ENCODE results near the gene CCDC73.

Gene CCDC73

GRCh38 chr11:32569313-32569881, 225.1 kb downstream of the CCDC73 start:
- TF ChIP-seq, protein P1, sequence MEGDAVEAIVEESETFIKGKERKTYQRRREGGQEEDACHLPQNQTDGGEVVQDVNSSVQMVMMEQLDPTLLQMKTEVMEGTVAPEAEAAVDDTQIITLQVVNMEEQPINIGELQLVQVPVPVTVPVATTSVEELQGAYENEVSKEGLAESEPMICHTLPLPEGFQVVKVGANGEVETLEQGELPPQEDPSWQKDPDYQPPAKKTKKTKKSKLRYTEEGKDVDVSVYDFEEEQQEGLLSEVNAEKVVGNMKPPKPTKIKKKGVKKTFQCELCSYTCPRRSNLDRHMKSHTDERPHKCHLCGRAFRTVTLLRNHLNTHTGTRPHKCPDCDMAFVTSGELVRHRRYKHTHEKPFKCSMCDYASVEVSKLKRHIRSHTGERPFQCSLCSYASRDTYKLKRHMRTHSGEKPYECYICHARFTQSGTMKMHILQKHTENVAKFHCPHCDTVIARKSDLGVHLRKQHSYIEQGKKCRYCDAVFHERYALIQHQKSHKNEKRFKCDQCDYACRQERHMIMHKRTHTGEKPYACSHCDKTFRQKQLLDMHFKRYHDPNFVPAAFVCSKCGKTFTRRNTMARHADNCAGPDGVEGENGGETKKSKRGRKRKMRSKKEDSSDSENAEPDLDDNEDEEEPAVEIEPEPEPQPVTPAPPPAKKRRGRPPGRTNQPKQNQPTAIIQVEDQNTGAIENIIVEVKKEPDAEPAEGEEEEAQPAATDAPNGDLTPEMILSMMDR (IDR thresholded peaks at IDR 0.05; ENCODE audit: low read depth, low read length, missing control alignments): no peak
- no peak overlapping the region for H3K4me3 ChIP-seq (ENCODE audit: low read depth, low read length)
- no peak for DNase-seq
- H3K36me3 ChIP-seq (replicated peaks): no peaks in the 10 kb centered on the region
- in situ Hi-C loops (cut with HindIII; ENCODE audit: low pct_ligation_motif_present, low sequenced_read_pairs): no loop called here
- H3K27me3 ChIP-seq (replicated peaks): no peaks in the 10 kb centered on the region
- H3K27ac ChIP-seq: no peak overlapping the region

DNA sequence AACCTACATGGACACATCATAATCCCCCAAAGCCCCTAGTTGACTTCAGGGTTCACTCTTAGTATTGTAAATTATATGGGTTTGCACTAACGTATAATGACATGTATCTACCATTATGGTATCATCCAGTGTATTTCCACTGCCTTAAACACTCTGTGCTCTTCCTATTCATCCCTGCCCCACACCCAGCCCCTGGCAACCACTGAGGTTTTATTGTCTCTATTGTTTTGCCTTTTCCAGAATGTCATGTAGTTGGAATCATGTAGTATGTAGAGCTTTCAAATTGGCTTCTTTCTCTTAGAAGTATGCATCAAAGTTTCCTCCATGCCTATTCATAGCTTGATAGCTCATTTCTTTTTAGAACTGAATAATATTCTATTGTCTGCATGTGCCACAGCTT, 227.3 kb downstream of the CCDC73 start:
- Histone ChIP-seq H3K27me3 (replicated peaks) (no peaks in the 10 kb centered on the region), H3K27ac (no peak overlapping the region), H3K4me3 (ENCODE audit: low read depth, low read length) (no peak overlapping the region), H3K36me3 (replicated peaks) (no peaks in the 10 kb centered on the region)
- TF ChIP-seq, protein P1 (IDR thresholded peaks at IDR 0.05; ENCODE audit: low read depth, low read length, missing control alignments): no peak
- no peak for DNase-seq
- in situ Hi-C loops (cut with HindIII; ENCODE audit: low pct_ligation_motif_present, low sequenced_read_pairs): no loop called here

- H3K27me3 ChIP-seq (replicated peaks): no peaks in the 10 kb centered on the region
- in situ Hi-C loops (cut with HindIII; ENCODE audit: low pct_ligation_motif_present, low sequenced_read_pairs): no loop called here
- H3K36me3 ChIP-seq (replicated peaks): no peaks in the 10 kb centered on the region
- no peak overlapping the region for H3K4me3 ChIP-seq (ENCODE audit: low read depth, low read length)
- DNase-seq: no peak
- TF ChIP-seq, protein P1 (IDR thresholded peaks at IDR 0.05; ENCODE audit: low read depth, low read length, missing control alignments): no peak
- H3K27ac ChIP-seq: no peak overlapping the region
These were observed 227.9 kb downstream of the CCDC73 start for GRCh38 chr11:32566517-32566916.

DNA sequence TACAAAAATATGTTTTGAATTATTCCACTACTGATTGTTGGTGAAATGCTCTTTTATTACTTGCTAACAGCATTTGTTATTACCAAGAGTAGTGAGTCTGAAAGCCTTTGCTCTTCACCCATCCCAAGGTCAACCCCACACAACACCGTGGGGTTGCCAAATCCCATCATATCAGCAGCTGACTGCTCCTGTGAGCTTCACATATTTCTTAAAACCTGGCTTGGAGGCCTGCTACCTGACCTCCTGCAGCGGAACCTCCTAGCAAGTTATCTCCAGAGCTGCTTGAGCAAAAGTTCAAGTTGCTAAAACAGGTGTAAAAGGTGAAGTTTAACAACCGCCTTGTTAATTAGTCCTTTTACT, 230.9 kb downstream of the CCDC73 start:
- H3K27ac ChIP-seq: no peak overlapping the region
- DNase-seq: no peak
- H3K4me3 ChIP-seq (ENCODE audit: low read depth, low read length): no peak overlapping the region
- in situ Hi-C loops (cut with HindIII; ENCODE audit: low pct_ligation_motif_present, low sequenced_read_pairs): no loop called here
- TF ChIP-seq, protein P1 (IDR thresholded peaks at IDR 0.05; ENCODE audit: low read depth, low read length, missing control alignments): no peak
- no peaks in the 10 kb centered on the region for H3K27me3 ChIP-seq (replicated peaks)
- H3K36me3 ChIP-seq (replicated peaks): no peaks in the 10 kb centered on the region

DNA sequence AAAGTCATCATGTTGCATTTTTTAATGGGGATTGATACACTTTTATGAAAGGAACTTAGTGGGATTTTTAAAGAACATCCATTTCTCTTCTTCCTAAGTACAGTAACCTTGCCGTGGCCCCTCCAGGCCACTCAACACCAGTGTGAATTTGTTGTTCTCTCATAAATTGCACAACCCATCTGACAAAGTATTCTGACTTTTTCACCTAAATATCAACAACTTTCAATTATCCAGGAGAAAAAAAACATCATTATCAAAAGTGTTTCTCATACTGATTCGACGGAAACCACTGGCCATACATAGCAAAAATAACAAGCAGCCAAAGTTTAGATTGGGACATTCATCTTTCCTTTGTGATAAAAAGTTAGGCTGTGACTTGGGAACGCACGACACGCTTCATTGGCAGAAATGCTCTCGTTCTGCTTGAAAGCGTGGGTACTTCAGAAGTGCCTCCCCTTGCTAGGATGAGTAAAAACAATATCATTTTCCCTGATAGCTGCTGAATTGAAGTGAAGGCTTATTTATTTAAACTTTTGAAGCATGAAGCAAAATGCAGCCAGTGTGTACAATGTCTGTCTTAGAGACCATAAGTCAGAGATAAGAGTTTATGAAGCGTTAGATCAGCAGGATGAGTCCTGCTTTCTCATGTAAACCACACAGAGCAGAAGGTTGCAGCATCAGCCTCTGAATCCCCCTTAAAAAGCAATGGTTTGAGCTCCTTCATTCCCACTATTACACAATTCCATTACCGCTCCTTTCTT, 231.4 kb downstream of the CCDC73 start:
- DNase-seq: no peak
- no peaks in the 10 kb centered on the region for H3K27me3 ChIP-seq (replicated peaks)
- TF ChIP-seq, protein P1 (IDR thresholded peaks at IDR 0.05; ENCODE audit: low read depth, low read length, missing control alignments): no peak
- no peak overlapping the region for H3K4me3 ChIP-seq (ENCODE audit: low read depth, low read length)
- no peaks in the 10 kb centered on the region for H3K36me3 ChIP-seq (replicated peaks)
- in situ Hi-C loops (cut with HindIII; ENCODE audit: low pct_ligation_motif_present, low sequenced_read_pairs): no loop called here
- H3K27ac ChIP-seq: no peak overlapping the region
